Measurements from ENCODE around the gene ZNF556. TPM values are rescaled to one million over a fixed set of nuclear protein-coding genes. Genes with fewer than 3 reads are reported as not detected.

The ZNF556 gene
- total RNA-seq: under 1 TPM in 3 of 4 donors, not detected in 1; 0.27 to 0.47 (median 0.27) TPM

DNA sequence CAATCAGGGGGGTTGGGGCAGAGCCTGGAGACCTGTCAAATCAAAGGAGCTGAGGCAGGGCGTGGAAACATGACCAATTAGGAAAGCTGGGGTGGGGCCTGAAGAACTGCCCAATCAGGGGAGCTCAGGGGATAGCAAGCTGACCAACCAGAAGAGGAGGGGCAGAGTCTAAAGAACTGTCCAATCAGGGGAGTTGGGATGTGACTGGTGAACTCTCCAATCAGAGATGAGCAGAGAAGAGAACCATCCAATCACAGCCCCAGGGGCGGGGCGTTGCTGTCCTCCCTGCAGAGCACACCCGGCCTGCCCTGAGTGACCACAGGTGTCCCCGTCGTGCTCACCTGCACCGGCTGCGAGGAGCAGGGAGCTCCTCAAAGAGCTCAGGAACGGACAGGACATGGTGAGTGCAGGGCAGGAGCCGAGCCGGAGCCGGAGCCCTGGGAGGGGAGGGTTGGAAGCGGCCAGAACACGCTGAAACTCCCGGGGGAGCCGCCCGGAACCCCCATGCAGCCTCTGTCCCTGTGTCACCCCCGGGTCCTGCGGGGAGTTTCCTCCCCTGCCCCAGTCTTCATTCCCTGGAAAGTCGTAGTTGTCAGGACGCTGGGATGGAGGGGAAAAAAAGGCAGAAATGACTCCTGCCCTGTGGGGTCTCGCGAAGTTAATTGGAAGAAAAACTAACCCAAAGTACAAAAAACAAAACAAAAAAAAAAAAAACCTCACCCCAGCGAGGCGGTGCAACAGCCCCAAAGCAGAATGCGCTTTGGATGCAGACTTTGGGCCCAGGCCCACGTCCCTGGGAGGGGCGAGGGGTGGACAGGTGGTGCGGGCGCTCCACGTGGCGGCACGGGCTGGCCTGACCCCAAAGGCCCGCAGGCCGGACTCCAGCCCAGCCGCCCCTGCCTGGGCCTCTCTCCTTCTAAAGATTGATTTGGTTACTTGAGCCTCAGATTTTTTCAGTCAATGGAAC lies at the start of gene ZNF556:
Gene ZNF556 (plus strand): TSS at position 311 of the 967 bp plus-strand sequence. CDS start 87 bp downstream, at position 398.
- TF ChIP-seq EP300 (IDR thresholded peaks at IDR 0.05) (no peak), POLR2AphosphoS5 (IDR thresholded peaks at IDR 0.05) (no peak), POLR2A (IDR thresholded peaks at IDR 0.05) (no peak)
- TF ChIP-seq, protein P1, sequence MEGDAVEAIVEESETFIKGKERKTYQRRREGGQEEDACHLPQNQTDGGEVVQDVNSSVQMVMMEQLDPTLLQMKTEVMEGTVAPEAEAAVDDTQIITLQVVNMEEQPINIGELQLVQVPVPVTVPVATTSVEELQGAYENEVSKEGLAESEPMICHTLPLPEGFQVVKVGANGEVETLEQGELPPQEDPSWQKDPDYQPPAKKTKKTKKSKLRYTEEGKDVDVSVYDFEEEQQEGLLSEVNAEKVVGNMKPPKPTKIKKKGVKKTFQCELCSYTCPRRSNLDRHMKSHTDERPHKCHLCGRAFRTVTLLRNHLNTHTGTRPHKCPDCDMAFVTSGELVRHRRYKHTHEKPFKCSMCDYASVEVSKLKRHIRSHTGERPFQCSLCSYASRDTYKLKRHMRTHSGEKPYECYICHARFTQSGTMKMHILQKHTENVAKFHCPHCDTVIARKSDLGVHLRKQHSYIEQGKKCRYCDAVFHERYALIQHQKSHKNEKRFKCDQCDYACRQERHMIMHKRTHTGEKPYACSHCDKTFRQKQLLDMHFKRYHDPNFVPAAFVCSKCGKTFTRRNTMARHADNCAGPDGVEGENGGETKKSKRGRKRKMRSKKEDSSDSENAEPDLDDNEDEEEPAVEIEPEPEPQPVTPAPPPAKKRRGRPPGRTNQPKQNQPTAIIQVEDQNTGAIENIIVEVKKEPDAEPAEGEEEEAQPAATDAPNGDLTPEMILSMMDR (IDR thresholded peaks at IDR 0.05): no peak
- Histone ChIP-seq H3K4me3 (peak within 1 kb of the TSS in 1 of 2 donors; percentile 33), H3K36me3 (no peaks in the 10 kb centered on the region), H3K27me3 (no peaks in the 10 kb centered on the region), H3K4me1 (no peaks in the 10 kb centered on the region), H3K27ac (no peak within 1 kb of the TSS), H3K9me3 (no peaks in the 10 kb centered on the region)
- 49 to 80% methylated on average over 3 to 4 of the region's 36 CpGs for WGBS, 2 donors (ENCODE audit: low coverage in 1 of 2)
- ATAC-seq: peak; percentile 41

DNA sequence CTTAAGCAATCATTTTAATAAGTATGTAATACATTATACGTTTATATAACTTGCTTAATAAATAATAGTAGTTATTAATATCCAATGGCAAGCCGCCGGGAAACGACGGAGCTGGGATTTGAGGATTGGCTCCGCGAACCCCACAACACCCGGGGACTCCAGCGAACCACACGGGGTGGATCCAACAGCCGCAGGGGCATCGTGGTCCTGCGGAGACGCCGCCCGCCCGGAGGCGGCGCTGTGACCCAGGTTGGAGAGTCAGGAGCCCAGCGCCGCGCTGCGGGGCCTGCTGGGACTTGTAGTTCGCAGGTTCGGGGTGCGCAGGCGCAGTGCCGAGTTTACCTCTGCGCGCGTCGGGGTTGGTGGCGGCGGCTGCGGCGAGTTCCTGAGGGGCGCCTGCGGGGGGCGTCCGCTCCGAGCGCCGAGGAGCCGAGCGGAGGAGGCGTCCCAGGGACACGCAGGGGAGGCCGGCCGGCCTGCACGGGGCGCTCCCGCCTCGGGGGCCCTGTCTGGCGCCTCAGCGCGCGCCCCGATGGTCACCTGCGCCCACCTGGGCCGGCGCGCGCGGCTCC lies 47.5 kb upstream of the ZNF556 start, which contains the start of gene ZNF554:
Gene ZNF554 (plus strand): TSS at position 329 of the 572 bp plus-strand sequence. CDS start 204 bp downstream, at position 533.
- Histone ChIP-seq H3K9me3 (no peaks in the 10 kb centered on the region), H3K36me3 (peaks cover 0 to 27% of the 10 kb centered on the region in 2 donors), H3K4me3 (peak within 1 kb of the TSS; percentile 63 to 98), H3K27me3 (no peaks in the 10 kb centered on the region), H3K4me1 (peaks cover 0 to 14% (median 4%) of the 10 kb centered on the region in 3 donors), H3K27ac (peak within 1 kb of the TSS in 3 of 4 donors; percentile 72 to 86 (median 78))
- peak; percentile 41 to 47 for TF ChIP-seq POLR2A (IDR thresholded peaks at IDR 0.05)
- TF ChIP-seq, protein P1 (IDR thresholded peaks at IDR 0.05): peak in 3 of 4 experiments; percentile 98 to 99 (median 98)
- no peak for TF ChIP-seq EP300 (IDR thresholded peaks at IDR 0.05)
- TF ChIP-seq POLR2AphosphoS5 (IDR thresholded peaks at IDR 0.05): peak; percentile 43
- peak; percentile 98 for ATAC-seq
- 0 to 11% methylated on average over 1 of the region's 64 CpGs for WGBS, 2 donors (ENCODE audit: low coverage in 1 of 2)

DNA sequence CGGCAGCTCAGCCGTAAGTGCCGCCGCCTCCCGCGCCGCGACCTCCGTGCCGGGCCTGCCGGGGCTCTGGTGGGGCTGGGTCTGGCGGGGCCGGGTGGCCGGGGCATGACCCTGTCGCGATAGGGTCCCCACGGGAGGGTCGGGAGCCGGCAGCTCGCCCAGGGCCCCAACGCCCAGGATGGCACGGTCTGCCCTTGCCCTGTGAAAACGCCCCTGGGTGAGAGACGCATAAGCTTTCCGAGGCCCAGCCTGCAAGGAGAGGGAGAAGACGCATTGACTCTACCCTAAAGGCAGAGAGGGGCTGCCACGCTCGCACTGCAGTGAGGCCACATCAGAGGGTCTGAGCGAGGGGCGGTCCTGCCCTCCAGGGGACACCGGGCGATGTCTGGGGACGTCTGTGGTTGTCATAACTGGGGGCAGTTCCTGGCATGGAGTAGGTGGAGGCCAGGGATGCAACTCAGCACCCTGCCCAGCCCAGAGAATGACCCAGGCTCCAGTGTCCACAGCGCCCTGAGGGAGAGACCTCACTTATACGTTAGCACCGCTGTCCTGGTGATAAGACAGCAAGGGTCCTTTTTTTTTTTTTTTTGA lies 46.9 kb upstream of the ZNF556 start:
- no peaks in the 10 kb centered on the region for H3K9me3 ChIP-seq
- TF ChIP-seq POLR2AphosphoS5 (IDR thresholded peaks at IDR 0.05) (no peak), EP300 (IDR thresholded peaks at IDR 0.05) (no peak), POLR2A (IDR thresholded peaks at IDR 0.05) (no peak)
- TF ChIP-seq, protein P1 (IDR thresholded peaks at IDR 0.05): no peak
- no peaks in the 10 kb centered on the region for H3K27me3 ChIP-seq
- peak overlapping the region in 3 of 4 donors; percentile 72 to 86 (median 78) for H3K27ac ChIP-seq
- 10% methylated on average over 2 of the region's 36 CpGs; no CpG with 5 or more reads in 1 of the 2 donors for WGBS, 2 donors (ENCODE audit: low coverage in 1 of 2)
- H3K4me3 ChIP-seq: peak overlapping the region; percentile 63 to 98
- H3K36me3 ChIP-seq: peaks cover 0 to 22% of the 10 kb centered on the region in 2 donors
- H3K4me1 ChIP-seq: peaks cover 0 to 14% (median 4%) of the 10 kb centered on the region in 3 donors
- ATAC-seq: peak; percentile 18

DNA sequence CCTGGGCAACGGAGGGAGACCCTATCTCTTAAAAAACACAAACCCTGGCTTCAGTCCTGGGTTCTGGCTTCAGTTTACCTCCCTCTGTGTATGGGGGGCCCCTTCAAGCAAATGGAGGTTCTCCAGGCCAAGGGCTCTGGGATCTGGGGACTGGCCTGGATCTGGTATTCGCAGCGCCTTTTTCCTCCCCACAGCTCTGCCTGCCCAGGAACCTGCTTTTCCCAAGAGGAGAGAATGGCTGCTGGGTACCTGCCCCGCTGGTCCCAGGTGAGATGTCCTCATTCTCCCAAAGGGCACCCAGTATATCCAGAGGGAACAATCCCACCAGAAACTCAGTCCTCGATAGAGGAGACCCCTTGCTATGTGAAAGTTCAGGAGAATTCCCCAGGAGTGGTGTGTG lies 44.3 kb upstream of the ZNF556 start:
- Histone ChIP-seq H3K36me3 (peaks cover 0 to 39% of the 10 kb centered on the region in 2 donors), H3K9me3 (no peaks in the 10 kb centered on the region), H3K4me3 (no peak overlapping the region), H3K27me3 (no peaks in the 10 kb centered on the region), H3K27ac (no peak overlapping the region), H3K4me1 (peaks cover 0 to 14% (median 4%) of the 10 kb centered on the region in 3 donors)
- TF ChIP-seq EP300 (IDR thresholded peaks at IDR 0.05): no peak
- TF ChIP-seq POLR2AphosphoS5 (IDR thresholded peaks at IDR 0.05): no peak
- TF ChIP-seq POLR2A (IDR thresholded peaks at IDR 0.05): no peak
- TF ChIP-seq, protein P1 (IDR thresholded peaks at IDR 0.05): no peak
- 100% methylated on average over 1 of the region's 5 CpGs; no CpG with 5 or more reads in 1 of the 2 donors for WGBS, 2 donors (ENCODE audit: low coverage in 1 of 2)
- ATAC-seq: no peak
